K562 (cell line): ENCODE measurements around the gene TPSG1. TPM values are rescaled to one million over a fixed set of nuclear protein-coding genes. Genes with fewer than 3 reads are reported as not detected.

Source experiments
- ATAC-seq: fragments of 200-7000 bp; cut with Tn5 transposase; 3 replicates; pipeline ENCODE4 v1.9.1; 2020; ENCODE audit warnings: moderate library complexity
- BruUV-seq: library from RNA; stranded (reverse); fragments of 400-500 nt; replicated peaks from 2 replicates; lab custom pipeline; 2021; lab: Mats Ljungman, UMichigan
- CTCF ChIA-PET: fragments of 300-600 bp; formaldehyde crosslinking; extraction: SDS; loops from one replicate; lab custom pipeline; 2021; ENCODE audit warnings: low intra/inter-chr PET ratio; lab: Yijun Ruan, JAX
- POLR2A ChIA-PET: fragments of 300-600, 350-650 bp; sonication (Branson Sonifier 250); formaldehyde crosslinking; extraction: SDS; loops from one replicate; lab custom pipeline; 2021; ENCODE audit warnings: antibody characterized with exemption, inconsistent platforms; lab: Yijun Ruan, JAX
- DNase-seq, 4 experiments: peaks; one replicate each; pipeline versions ENCODE4 v3.0.0 to v3.0.0-alpha.2; 2011 to 2018; ENCODE audit warnings: low spot score in 3 of 4, mixed read lengths in 3 of 4; ENCODE audit errors: extremely low read depth in 1 of 4
- FAIRE-seq: peaks from 2 replicates; lab custom pipeline; 2011; peaks lifted over from hg19 to GRCh38; lab: Jason Lieb, UNC
- H2AFZ ChIP-seq: 2 replicates; pipeline ENCODE4 v1.6.0; 2011; ENCODE audit warnings: low read depth, low read length, control low read depth, inconsistent platforms
- H3K27ac ChIP-seq: fragments of 200-600 bp; 3 replicates; pipeline ENCODE4 v1.8.0; 2011; ENCODE audit warnings: low read depth, mild to moderate bottlenecking, control low read depth, inconsistent platforms, low read length, moderate library complexity, mixed read lengths; ENCODE audit errors: extremely low read depth
- H3K27me3 ChIP-seq, 2 experiments: fragments of 300-600 bp in 1 of 2; 2 replicates in 1 of 2; 3 replicates in 1 of 2; pipeline versions ENCODE4 v1.6.0 to v1.8.0; 2011; ENCODE audit warnings: inconsistent platforms in 2 of 2, low read length in 2 of 2, mild to moderate bottlenecking in 1 of 2, mixed read lengths in 1 of 2, moderate library complexity in 1 of 2; ENCODE audit not compliant: control insufficient read depth in 2 of 2, insufficient read depth in 2 of 2
- H3K36me3 ChIP-seq: fragments of 300-600 bp; 3 replicates; pipeline ENCODE4 v1.8.0; 2011; ENCODE audit warnings: mild to moderate bottlenecking, low read length, inconsistent platforms; ENCODE audit not compliant: control insufficient read depth, insufficient read depth
- H3K4me1 ChIP-seq, 2 experiments: fragments of 200-600 bp in 1 of 2; replicated peaks in 1 of 2; 2 replicates in 1 of 2; 3 replicates in 1 of 2; pipeline versions ENCODE4 v1.5.1 to v1.8.0; 2011; ENCODE audit warnings: inconsistent platforms in 2 of 2, low read length in 2 of 2, mild to moderate bottlenecking in 1 of 2, mixed read lengths in 1 of 2, moderate library complexity in 1 of 2; ENCODE audit not compliant: control insufficient read depth in 2 of 2, insufficient read depth in 2 of 2
- H3K4me2 ChIP-seq: 2 replicates; pipeline ENCODE4 v1.6.1; 2011; ENCODE audit warnings: low read length, control low read depth, inconsistent platforms, mixed read lengths; ENCODE audit not compliant: insufficient read depth
- H3K4me3 ChIP-seq: fragments of 200-600 bp; sonication (generic), shearing (Covaris generic); 2 replicates; pipeline ENCODE4 v1.5.1; 2016; ENCODE audit warnings: control low read depth, inconsistent platforms
- H3K79me2 ChIP-seq: fragments of 200-600 bp; 3 replicates; pipeline ENCODE4 v1.8.0; 2011; ENCODE audit warnings: low read length, inconsistent platforms; ENCODE audit not compliant: control insufficient read depth, insufficient read depth
- H3K9ac ChIP-seq, 2 experiments: 2 replicates each; pipeline versions ENCODE4 v1.6.0 to v1.6.1; 2011; ENCODE audit warnings: low read depth in 2 of 2, low read length in 2 of 2, control low read depth in 1 of 2, inconsistent platforms in 1 of 2, mild to moderate bottlenecking in 1 of 2, mixed read lengths in 1 of 2; ENCODE audit not compliant: insufficient read depth in 1 of 2
- H3K9me1 ChIP-seq: one replicate; pipeline ENCODE4 v1.6.0; 2011; ENCODE audit warnings: inconsistent platforms, mild to moderate bottlenecking, low read length, moderate library complexity; ENCODE audit not compliant: control insufficient read depth, insufficient read depth
- H3K9me3 ChIP-seq: replicated peaks from 2 replicates; pipeline ENCODE4 v1.5.1; 2011; ENCODE audit warnings: low read depth, low read length, inconsistent platforms; ENCODE audit not compliant: control insufficient read depth, insufficient read depth
- H4K20me1 ChIP-seq: replicated peaks from 2 replicates; pipeline ENCODE4 v1.6.1; 2011; ENCODE audit warnings: low read length, inconsistent platforms, mixed read lengths; ENCODE audit not compliant: control insufficient read depth, insufficient read depth
- FOXK2 ChIP-seq, 2 experiments: fragments of 450-650 bp; IDR thresholded peaks in 1 of 2; conservative IDR thresholded peaks in 1 of 2; 2 replicates each; pipeline ENCODE4 v1.6.1; 2016; ENCODE audit warnings: low read depth in 2 of 2, mild to moderate bottlenecking in 1 of 2
- GTF2E2 ChIP-seq: fragments of 200-800 bp; sonication (Bioruptor generic); IDR thresholded peaks from 2 replicates; pipeline ENCODE4 v1.6.1; 2016; ENCODE audit warnings: missing genetic modification characterization, missing compliant biosample characterization
- GTF2F1 ChIP-seq: IDR thresholded peaks from 2 replicates; pipeline ENCODE4 v1.6.1; 2011; ENCODE audit warnings: low read depth, low read length, improper control_type of control experiment
- RB1 ChIP-seq: fragments of 450-650 bp; IDR thresholded peaks from 2 replicates; pipeline ENCODE4 v1.6.1; 2017; ENCODE audit warnings: low read depth, mild to moderate bottlenecking
- TSHZ1 ChIP-seq: fragments of 250-450 bp; sonication (Bioruptor Pico); IDR thresholded peaks from 2 replicates; pipeline ENCODE4 v1.4.0; 2020; ENCODE audit warnings: mild to moderate bottlenecking, moderate library complexity
- ZNF561 ChIP-seq: fragments of 450-650 bp; formaldehyde crosslinking; conservative IDR thresholded peaks from 2 replicates; pipeline ENCODE4 v1.4.0; 2020; ENCODE audit warnings: mild to moderate bottlenecking, moderate library complexity
- ZNF586 ChIP-seq: fragments of 450-650 bp; formaldehyde crosslinking; conservative IDR thresholded peaks from 2 replicates; pipeline ENCODE4 v1.4.0; 2020; ENCODE audit warnings: mild to moderate bottlenecking, moderate library complexity
- ZNF699 ChIP-seq: fragments of 250-450 bp; sonication (Bioruptor Pico); IDR thresholded peaks from 2 replicates; pipeline ENCODE4 v1.8.0; 2021; ENCODE audit warnings: mild to moderate bottlenecking, moderate library complexity; ENCODE audit not compliant: insufficient replicate concordance
- WGBS: fragments of 100-300 bp; shearing (Covaris generic); methylation state at CpG from one replicate; pipeline ENCODE4 v1.1.6; 2016; ENCODE audit warnings: low coverage, mixed read lengths; ENCODE audit not compliant: insufficient coverage; ENCODE audit errors: missing lambda C conversion rate; 5-methylcytosine and 5-hydroxymethylcytosine counted together
- in situ Hi-C: fragments of 300-500 bp; cut with MboI; formaldehyde crosslinking; loops from 4 replicates; pipeline ENCODE4 v1.15.0; 2018; ENCODE audit warnings: inconsistent platforms, mixed read lengths
- intact Hi-C: fragments of 100-400 bp; cut with micrococcal nuclease; formaldehyde crosslinking; loops from 2 replicates; pipeline ENCODE4 v1.14.2; 2022
- polyA plus RNA-seq, 8 experiments: library from polyadenylated mRNA; depleted of rRNA in 4 of 8; stranded (reverse) in 5 of 8; unstranded in 3 of 8; fragments of >200 nt; fragmentation: Nextera tagmentation in 2 of 8; fragmentation: Illumina TruSeq in 1 of 8; extraction: Ambion mirVana in 2 of 8; extraction: Trizol in 1 of 8; gene quantifications; 2 replicates each; pipeline versions ENCODE4 v1.2.1 to v1.2.3, GENCODE V29; 2011 to 2014; ENCODE audit warnings: inconsistent platforms in 1 of 8, missing spikeins in 1 of 8
- total RNA-seq, 7 experiments: library from RNA; depleted of rRNA in 6 of 7; stranded (reverse); fragments of >200 nt in 6 of 7; fragmentation: Illumina TruSeq in 2 of 7; extraction: Trizol in 2 of 7; gene quantifications; 2 replicates each; pipeline versions ENCODE4 v1.2.1 to v1.2.3, GENCODE V29; 2011 to 2021; ENCODE audit warnings: low replicate concordance in 1 of 7

TPSG1 gene
- total and polyA plus RNA-seq, 9 of the 15 experiments (the other 6 are each of a cell fraction or from before 2014, with no cell fraction given): not detected

- ATAC-seq (no peak), FAIRE-seq (no peak), DNase-seq (no peak)
- H2AFZ ChIP-seq: no peak overlapping the region
- H3K4me1 ChIP-seq: peaks cover 0 to 54% of the 10 kb centered on the region in 2 experiments; a peak in 2 of 5 replicates
- peaks cover 13% of the 10 kb centered on the region; the same call in 1 of the 2 replicates for H4K20me1 ChIP-seq
- H3K9me3 ChIP-seq: no peaks in the 10 kb centered on the region
- H3K4me3 ChIP-seq: no peak overlapping the region
- no peak overlapping the region for H3K9ac ChIP-seq
- no peak overlapping the region for H3K27ac ChIP-seq
- no peaks in the 10 kb centered on the region for H3K9me1 ChIP-seq
- POLR2A ChIA-PET: interaction anchor here (0.5 to 1.0 kb wide), 2 partner anchors 21 to 462 kb away, joined by 3 to 5 read pairs; no protein-coding TSS in a partner anchor
- H3K79me2 ChIP-seq: no peaks in the 10 kb centered on the region
- no TSS peak for BruUV-seq
- no peak overlapping the region for H3K4me2 ChIP-seq
- intact Hi-C loops: no loop called here
- peaks cover 40 to 67% of the 10 kb centered on the region in 2 experiments for H3K27me3 ChIP-seq
- no peaks in the 10 kb centered on the region for H3K36me3 ChIP-seq
- in situ Hi-C loops: no loop called here
- 5% methylated on average over 29 of the region's 38 CpGs for WGBS
- no peak for TF ChIP-seq ZNF561
- no peak for TF ChIP-seq FOXK2 (conservative IDR thresholded peaks at IDR 0.05 in 1 of 2, IDR thresholded peaks at IDR 0.05 in 1 of 2; ENCODE audit: low read depth in 2 of 2)
- no peak for TF ChIP-seq GTF2F1
- no peak for TF ChIP-seq TSHZ1 (CRISPR knock-in tag)
- no peak for TF ChIP-seq ZNF699 (CRISPR knock-in tag)
- no peak for TF ChIP-seq RB1
- no peak for TF ChIP-seq ZNF586 (CRISPR knock-in tag)
- TF ChIP-seq GTF2E2 (tag): no peak
- CTCF ChIA-PET: no interaction called here
Observed at GRCh38 chr16:1223355-1224214, 1.5 kb downstream of the TPSG1 start.
